HAP-1 (cell line): Measurements from ENCODE around the gene POLDIP2.

Experiments
- DNase-seq, 2 experiments: peaks; one replicate each; pipeline ENCODE4 v3.0.0-alpha.2; 2016 to 2020; ENCODE audit warnings: low spot score in 2 of 2
- H3K27me3 ChIP-seq: fragments of 250-450 bp; sonication (Bioruptor Pico); 2 replicates; pipeline ENCODE4 v1.5.1; 2020; ENCODE audit warnings: low read depth, mild to moderate bottlenecking, moderate library complexity
- H3K36me3 ChIP-seq: fragments of 250-450 bp; sonication (Bioruptor Pico); replicated peaks from 2 replicates; pipeline ENCODE4 v1.5.1; 2020; ENCODE audit warnings: mild to moderate bottlenecking
- H3K4me1 ChIP-seq: fragments of 250-450 bp; sonication (Bioruptor Pico); 2 replicates; pipeline ENCODE4 v1.5.1; 2020; ENCODE audit warnings: mild to moderate bottlenecking
- H3K4me3 ChIP-seq: fragments of 250-450 bp; sonication (Bioruptor Pico); 2 replicates; pipeline ENCODE4 v1.5.1; 2020; ENCODE audit warnings: mild to moderate bottlenecking, moderate library complexity
- H3K9me3 ChIP-seq: fragments of 250-450 bp; sonication (Bioruptor Pico); 2 replicates; pipeline ENCODE4 v1.5.1; 2020; ENCODE audit warnings: mild to moderate bottlenecking, moderate library complexity
- in situ Hi-C: fragments of 300-500 bp; cut with MboI; formaldehyde crosslinking; loops from 3 replicates; pipeline ENCODE4 v1.14.3; 2020; ENCODE audit warnings: low sequenced_read_pairs, inconsistent platforms, mixed read lengths

The POLDIP2 gene

DNA sequence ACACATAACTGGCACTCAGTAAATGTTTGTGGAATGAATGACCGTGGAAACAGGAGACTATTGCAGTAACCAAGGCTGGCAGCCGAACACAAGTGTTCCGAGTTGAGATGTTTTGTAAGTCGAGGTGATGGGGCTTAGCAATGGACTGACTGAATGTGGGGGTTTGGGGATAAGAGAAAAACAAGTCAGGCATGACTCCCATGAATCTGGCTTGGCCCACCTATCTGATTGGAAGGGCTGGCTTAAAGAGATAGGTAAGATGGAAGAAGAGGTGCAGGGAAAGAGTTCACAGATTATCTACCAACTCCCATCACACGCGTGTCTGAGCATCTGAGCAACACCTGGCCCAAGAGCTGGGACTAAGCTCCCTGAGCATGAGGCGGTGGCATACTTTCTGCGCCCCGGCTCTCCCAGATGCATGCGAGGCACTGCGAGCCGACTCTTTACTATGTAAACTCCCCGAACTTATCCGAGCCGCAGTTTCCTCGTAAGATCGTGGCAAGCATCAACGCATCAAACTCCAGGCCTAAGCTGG, 22.6 kb downstream of the POLDIP2 start:
- in situ Hi-C loops, result no loop called here
- Histone ChIP-seq H3K4me3 (peak overlapping the region; percentile 78), H3K36me3 (peaks cover 8% of the 10 kb centered on the region; the same call in 1 of the 2 replicates), H3K9me3 (no peaks in the 10 kb centered on the region), H3K4me1 (peaks cover 12% of the 10 kb centered on the region), H3K27me3 (no peaks in the 10 kb centered on the region)
- no peak for DNase-seq

GRCh38 chr17:28334171-28334570, 23.2 kb downstream of the POLDIP2 start:
- in situ Hi-C loops, result no loop called here
- no peak for DNase-seq
- Histone ChIP-seq H3K9me3 (no peaks in the 10 kb centered on the region), H3K27me3 (no peaks in the 10 kb centered on the region), H3K4me3 (peak overlapping the region; percentile 78), H3K36me3 (peaks cover 9% of the 10 kb centered on the region), H3K4me1 (peaks cover 12% of the 10 kb centered on the region)

GRCh38 chr17:28333083-28333746, 24.1 kb downstream of the POLDIP2 start:
- peaks cover 19% of the 10 kb centered on the region for H3K36me3 ChIP-seq
- no peaks in the 10 kb centered on the region for H3K9me3 ChIP-seq
- in situ Hi-C loops, result no loop called here
- no peak overlapping the region for H3K4me3 ChIP-seq
- DNase-seq, result no peak
- H3K4me1 ChIP-seq, result peaks cover 12% of the 10 kb centered on the region
- no peaks in the 10 kb centered on the region for H3K27me3 ChIP-seq

GRCh38 chr17:28331891-28332420, 25.4 kb downstream of the POLDIP2 start:
- H3K36me3 ChIP-seq, result peaks cover 28% of the 10 kb centered on the region
- peaks cover 12% of the 10 kb centered on the region for H3K4me1 ChIP-seq
- no peaks in the 10 kb centered on the region for H3K27me3 ChIP-seq
- no peaks in the 10 kb centered on the region for H3K9me3 ChIP-seq
- DNase-seq, result peak in 1 of 2 experiments; percentile 8
- in situ Hi-C loops, result no loop called here
- H3K4me3 ChIP-seq, result no peak overlapping the region

GRCh38 chr17:28330671-28331070, 26.7 kb downstream of the POLDIP2 start:
- in situ Hi-C loops, result no loop called here
- no peak overlapping the region for H3K4me3 ChIP-seq
- no peaks in the 10 kb centered on the region for H3K27me3 ChIP-seq
- no peak for DNase-seq
- H3K36me3 ChIP-seq, result peaks cover 39% of the 10 kb centered on the region
- peaks cover 6% of the 10 kb centered on the region; the same call in 1 of the 2 replicates for H3K4me1 ChIP-seq
- H3K9me3 ChIP-seq, result no peaks in the 10 kb centered on the region

DNA sequence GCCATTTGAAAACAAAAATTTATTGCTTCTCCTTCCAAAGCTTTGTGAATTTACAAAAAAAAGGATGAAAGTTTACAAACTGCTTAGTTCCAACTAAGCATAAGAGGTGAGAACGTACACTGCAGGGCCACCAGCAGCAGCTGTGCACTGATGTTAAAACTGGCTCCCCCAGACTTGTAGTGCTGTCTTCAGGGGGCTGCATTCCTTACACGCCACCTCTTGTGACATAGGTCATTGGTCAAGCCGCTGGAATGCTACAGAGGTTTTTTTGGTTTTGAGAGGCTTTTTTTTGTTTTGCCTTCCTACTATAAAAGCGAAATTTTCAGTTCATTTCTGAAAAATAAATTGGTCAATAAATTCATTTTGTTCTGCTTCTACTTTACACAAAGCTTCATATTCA, 29.0 kb downstream of the POLDIP2 start:
- H3K36me3 ChIP-seq, result peaks cover 46% of the 10 kb centered on the region
- no peak for DNase-seq
- no peaks in the 10 kb centered on the region for H3K27me3 ChIP-seq
- H3K4me3 ChIP-seq, result no peak overlapping the region
- in situ Hi-C loops, result no loop called here
- no peaks in the 10 kb centered on the region for H3K4me1 ChIP-seq
- no peaks in the 10 kb centered on the region for H3K9me3 ChIP-seq

DNA sequence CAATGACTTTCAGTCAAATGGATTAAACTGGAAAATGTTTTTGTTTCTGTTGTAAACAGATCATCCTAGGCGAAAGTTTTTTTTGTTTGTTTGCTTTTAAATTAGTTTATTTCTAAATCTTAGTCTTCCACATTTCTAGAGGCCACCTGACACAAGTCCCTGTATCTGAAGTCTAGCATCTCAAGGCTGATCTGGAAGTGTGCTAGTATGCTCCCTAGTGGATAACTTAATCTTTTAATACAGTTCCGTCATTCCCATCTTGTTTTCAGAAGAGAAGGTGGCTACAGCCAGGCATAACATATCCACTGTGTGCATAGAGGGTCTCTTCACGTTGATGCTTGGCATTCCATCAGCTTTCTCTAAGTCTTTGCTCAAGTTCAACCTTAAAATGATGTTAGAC, 29.6 kb downstream of the POLDIP2 start:
- Histone ChIP-seq H3K4me1 (0 out of 2 replicates have a peak, but pooled peaks cover 2% of the 10 kb centered on the region), H3K4me3 (no peak overlapping the region), H3K9me3 (no peaks in the 10 kb centered on the region), H3K27me3 (no peaks in the 10 kb centered on the region), H3K36me3 (peaks cover 46% of the 10 kb centered on the region)
- in situ Hi-C loops, result no loop called here
- DNase-seq, result no peak

GRCh38 chr17:28327031-28327607, 30.2 kb downstream of the POLDIP2 start:
- Histone ChIP-seq H3K36me3 (peaks cover 48% of the 10 kb centered on the region), H3K27me3 (no peaks in the 10 kb centered on the region), H3K4me1 (0 out of 2 replicates have a peak, but pooled peaks cover 4% of the 10 kb centered on the region), H3K9me3 (no peaks in the 10 kb centered on the region), H3K4me3 (no peak overlapping the region)
- DNase-seq, result no peak
- in situ Hi-C loops, result no loop called here

- Histone ChIP-seq H3K27me3 (no peaks in the 10 kb centered on the region), H3K4me1 (peaks cover 11% of the 10 kb centered on the region), H3K9me3 (no peaks in the 10 kb centered on the region), H3K36me3 (peaks cover 48% of the 10 kb centered on the region), H3K4me3 (no peak overlapping the region)
- in situ Hi-C loops, result no loop called here
- no peak for DNase-seq
These were observed 31.2 kb downstream of the POLDIP2 start for GRCh38 chr17:28326114-28326513.

- Histone ChIP-seq H3K4me1 (peaks cover 18% of the 10 kb centered on the region), H3K36me3 (peaks cover 53% of the 10 kb centered on the region)
- no peak for DNase-seq
These were observed 32.1 kb downstream of the POLDIP2 start for GRCh38 chr17:28325211-28325610.

GRCh38 chr17:28324781-28325180, 32.5 kb downstream of the POLDIP2 start:
- peaks cover 18% of the 10 kb centered on the region for H3K4me1 ChIP-seq
- H3K27me3 ChIP-seq, result no peaks in the 10 kb centered on the region
- no peaks in the 10 kb centered on the region for H3K9me3 ChIP-seq
- in situ Hi-C loops, result loop anchor here (5.0 kb wide), 1 partner anchor 33 kb away; the partner anchor contains the start of gene POLDIP2
- DNase-seq, result no peak
- no peak overlapping the region for H3K4me3 ChIP-seq
- H3K36me3 ChIP-seq, result peaks cover 54% of the 10 kb centered on the region

More at GRCh38 chr17:28325211-28325610, 32.1 kb downstream of the POLDIP2 start:
- H3K9me3 ChIP-seq, result no peaks in the 10 kb centered on the region
- no peak overlapping the region for H3K4me3 ChIP-seq
- H3K27me3 ChIP-seq, result no peaks in the 10 kb centered on the region
- in situ Hi-C loops, result no loop called here

DNA sequence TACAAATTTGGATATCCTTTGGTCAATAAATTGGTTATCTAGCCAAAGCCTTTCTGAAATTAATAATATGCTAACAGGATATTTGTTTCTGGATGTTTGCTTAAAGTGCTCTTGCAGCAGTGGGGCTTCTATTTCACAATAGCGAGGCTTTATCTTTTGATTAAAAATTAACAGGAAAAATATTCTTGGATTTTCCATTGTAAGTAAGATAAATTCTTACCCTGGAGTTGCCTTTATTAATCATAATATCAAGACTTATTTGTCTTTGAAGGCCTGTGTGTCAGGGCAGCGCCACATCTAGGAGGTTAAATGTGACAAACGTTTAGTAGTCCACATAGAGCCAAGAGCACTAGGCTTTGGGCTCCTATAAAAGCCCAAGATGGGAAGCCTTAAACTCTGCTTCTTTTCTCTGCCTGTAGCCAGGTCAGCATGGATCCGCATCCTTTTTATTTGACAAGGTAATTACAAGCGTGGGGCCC, 33.0 kb downstream of the POLDIP2 start:
- H3K36me3 ChIP-seq, result peaks cover 54% of the 10 kb centered on the region
- no peaks in the 10 kb centered on the region for H3K9me3 ChIP-seq
- no peak overlapping the region for H3K4me3 ChIP-seq
- DNase-seq, result no peak
- no peaks in the 10 kb centered on the region for H3K27me3 ChIP-seq
- peaks cover 18% of the 10 kb centered on the region for H3K4me1 ChIP-seq
- in situ Hi-C loops, result loop anchor here (5.0 kb wide), 1 partner anchor 33 kb away; the partner anchor contains the start of gene POLDIP2

DNA sequence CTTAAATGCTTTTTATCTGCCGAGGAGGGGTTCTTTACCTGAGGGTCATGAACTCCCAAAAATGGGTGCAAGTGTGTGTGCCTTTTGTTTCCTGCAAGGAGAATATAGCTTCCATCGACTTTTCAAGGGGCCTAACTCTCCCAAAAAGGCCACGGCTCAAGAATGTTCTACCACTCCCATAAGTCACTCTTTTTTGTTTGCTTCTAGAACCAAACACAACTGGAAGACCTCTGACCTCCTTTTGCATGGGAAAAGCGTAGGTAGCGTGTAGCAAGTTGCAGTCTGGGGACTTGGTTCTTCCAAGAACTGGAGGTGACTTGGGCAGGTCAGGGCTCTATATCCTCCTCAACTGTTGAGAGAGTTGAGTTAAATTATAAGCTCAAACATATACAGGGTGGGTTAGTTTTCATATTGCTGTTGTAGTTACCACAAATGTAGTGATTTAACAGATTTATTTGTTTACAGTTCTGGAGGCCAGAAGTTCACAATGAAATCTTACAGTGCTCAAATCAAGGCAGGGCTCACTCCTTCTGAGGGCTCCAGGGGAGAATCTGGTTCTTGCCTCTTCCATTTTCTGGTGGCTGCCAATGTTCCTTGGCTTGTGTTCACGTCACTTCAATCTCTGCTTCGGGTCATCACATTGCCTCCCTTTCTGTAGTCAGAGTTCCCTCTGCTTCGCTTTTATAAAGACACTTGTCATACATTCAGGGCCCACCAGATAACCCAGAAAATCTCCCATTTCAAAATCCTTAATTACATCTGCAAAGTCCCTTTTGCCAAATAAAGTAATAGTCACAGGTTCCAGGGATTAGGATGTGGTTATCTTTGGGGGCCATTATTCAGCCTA, 36.9 kb downstream of the POLDIP2 start:
- H3K4me3 ChIP-seq, result peak overlapping the region; percentile 72
- H3K9me3 ChIP-seq, result no peaks in the 10 kb centered on the region
- no peaks in the 10 kb centered on the region for H3K27me3 ChIP-seq
- no peak for DNase-seq
- in situ Hi-C loops, result loop anchor here (5.0 kb wide), 1 partner anchor 37 kb away; the partner anchor contains the start of gene POLDIP2
- peaks cover 20% of the 10 kb centered on the region for H3K36me3 ChIP-seq
- H3K4me1 ChIP-seq, result peaks cover 26% of the 10 kb centered on the region
